Glutamatergic neuron (in vitro differentiated cells): Measurements from ENCODE around the gene GRIFIN. TPM values are rescaled to one million over a fixed set of nuclear protein-coding genes. Genes with fewer than 3 reads are reported as not detected.

ENCODE experiments used
- DNase-seq: peaks from one replicate; pipeline ENCODE4 v3.0.0; 2022
- H3K27ac Mint-ChIP-seq: one replicate; pipeline ENCODE4 v1.8.0; 2020; ENCODE audit warnings: mild to moderate bottlenecking, mixed read lengths, inconsistent platforms; ENCODE audit not compliant: unreplicated experiment
- H3K27me3 Mint-ChIP-seq: one replicate; pipeline ENCODE4 v1.8.0; 2020; ENCODE audit warnings: mild to moderate bottlenecking, moderate library complexity, mixed read lengths, inconsistent platforms; ENCODE audit not compliant: unreplicated experiment
- H3K36me3 Mint-ChIP-seq: one replicate; pipeline ENCODE4 v1.8.0; 2020; ENCODE audit warnings: mild to moderate bottlenecking, mixed read lengths, inconsistent platforms; ENCODE audit not compliant: unreplicated experiment
- H3K4me1 Mint-ChIP-seq: one replicate; pipeline ENCODE4 v1.8.0; 2020; ENCODE audit warnings: mild to moderate bottlenecking, low read depth, mixed read lengths, inconsistent platforms; ENCODE audit not compliant: unreplicated experiment
- H3K4me3 Mint-ChIP-seq: one replicate; pipeline ENCODE4 v1.8.0; 2020; ENCODE audit warnings: mild to moderate bottlenecking, mixed read lengths, inconsistent platforms; ENCODE audit not compliant: unreplicated experiment
- H3K9me3 Mint-ChIP-seq: one replicate; pipeline ENCODE4 v1.8.0; 2020; ENCODE audit warnings: mild to moderate bottlenecking, moderate library complexity, mixed read lengths, inconsistent platforms; ENCODE audit not compliant: unreplicated experiment
- CTCF ChIP-seq: fragments of 200-600 bp; sonication (generic); IDR thresholded peaks from one replicate; pipeline ENCODE4 v1.5.0; 2021; ENCODE audit not compliant: partially characterized antibody, unreplicated experiment
- total RNA-seq: library from RNA; stranded (reverse); fragmentation: NEBNext Ultra II Directional; extraction: Animal tissue kit (Norgen Biotek cat#: 25700); gene quantifications from one replicate; pipeline ENCODE4 v1.2.1, GENCODE V29; 2021; ENCODE audit not compliant: unreplicated experiment

GRIFIN gene
- total RNA-seq, 1 donor from 2014 or later = not detected

DNA sequence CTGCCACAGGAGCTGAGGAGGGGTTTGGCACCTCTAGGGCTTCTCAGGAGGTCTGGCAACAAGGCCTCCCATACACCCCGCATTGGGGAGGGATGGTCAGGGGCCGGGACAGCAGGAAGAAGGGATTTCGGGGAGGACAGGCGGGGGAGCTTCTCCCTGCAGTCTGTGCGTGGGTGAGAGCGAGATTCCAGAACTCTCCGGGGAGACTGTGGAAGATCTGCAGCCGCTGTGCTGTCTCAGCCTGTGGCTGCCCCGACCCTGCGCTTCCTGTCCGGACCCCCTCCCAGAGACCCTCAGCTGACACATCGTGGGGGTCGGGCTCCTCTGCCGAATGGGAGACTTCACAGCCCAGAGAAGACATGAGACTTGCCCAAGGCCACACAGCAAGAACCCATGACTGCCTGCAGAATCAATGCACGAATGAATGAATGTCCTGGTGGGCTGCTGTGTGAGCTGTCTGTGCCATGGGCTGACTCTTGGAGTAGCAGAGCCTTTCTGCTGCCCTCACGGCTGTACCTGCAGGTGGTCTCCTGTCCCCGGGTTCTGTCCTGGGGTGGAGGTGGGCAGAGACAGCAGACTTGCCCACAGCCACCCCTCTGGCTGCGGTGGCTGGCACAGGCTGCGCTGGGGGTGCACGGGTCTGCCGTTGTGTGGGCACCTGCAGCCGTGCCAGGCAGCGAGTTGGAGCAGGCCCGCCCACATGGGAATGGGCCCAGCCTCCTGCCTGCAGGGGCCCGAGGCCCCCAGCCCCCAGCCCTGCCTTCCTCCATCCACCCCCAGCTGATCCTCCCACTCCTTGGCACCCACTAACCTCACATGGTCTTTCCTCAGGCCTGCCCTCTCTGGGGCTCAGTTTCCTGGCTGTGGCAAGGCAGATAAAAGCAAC, 27.1 kb upstream of the GRIFIN start:
- Mint-ChIP-seq H3K4me3 (no peak overlapping the region), H3K4me1 (no peaks in the 10 kb centered on the region), H3K36me3 (no peaks in the 10 kb centered on the region), H3K27ac (no peak overlapping the region), H3K27me3 (peaks cover 5% of the 10 kb centered on the region), H3K9me3 (peaks cover 2% of the 10 kb centered on the region)
- DNase-seq = no peak
- no peak for TF ChIP-seq CTCF

DNA sequence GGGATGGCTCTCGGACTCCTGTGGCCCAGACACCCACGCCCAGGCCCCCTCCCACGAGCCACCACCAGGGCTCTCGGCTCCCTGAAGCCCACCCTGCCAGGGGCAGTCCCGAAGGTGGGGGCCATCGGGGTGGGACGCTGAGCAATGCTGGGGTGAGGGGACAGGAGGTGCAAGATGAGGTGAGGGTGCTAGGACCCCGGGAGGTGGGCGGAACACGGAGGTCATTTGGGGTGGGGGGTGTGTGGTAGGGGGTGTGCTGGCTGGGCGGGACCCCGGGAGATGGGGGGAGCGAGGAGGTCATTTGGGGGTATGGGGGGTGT, 26.4 kb upstream of the GRIFIN start:
- H3K9me3 Mint-ChIP-seq = peaks cover 2% of the 10 kb centered on the region
- no peaks in the 10 kb centered on the region for H3K4me1 Mint-ChIP-seq
- H3K27me3 Mint-ChIP-seq = peaks cover 5% of the 10 kb centered on the region
- no peaks in the 10 kb centered on the region for H3K36me3 Mint-ChIP-seq
- no peak for TF ChIP-seq CTCF
- DNase-seq = no peak
- no peak overlapping the region for H3K4me3 Mint-ChIP-seq
- H3K27ac Mint-ChIP-seq = no peak overlapping the region

GRCh38 chr7:2501947-2502646, 25.9 kb upstream of the GRIFIN start:
- Mint-ChIP-seq H3K27ac (no peak overlapping the region), H3K9me3 (peaks cover 2% of the 10 kb centered on the region), H3K36me3 (no peaks in the 10 kb centered on the region), H3K4me1 (no peaks in the 10 kb centered on the region), H3K4me3 (no peak overlapping the region), H3K27me3 (peaks cover 5% of the 10 kb centered on the region)
- no peak for DNase-seq
- TF ChIP-seq CTCF = no peak

- no peak overlapping the region for H3K27ac Mint-ChIP-seq
- peaks cover 5% of the 10 kb centered on the region for H3K27me3 Mint-ChIP-seq
- no peak overlapping the region for H3K4me3 Mint-ChIP-seq
- no peak for DNase-seq
- H3K9me3 Mint-ChIP-seq = peaks cover 4% of the 10 kb centered on the region
- H3K36me3 Mint-ChIP-seq = no peaks in the 10 kb centered on the region
- peaks cover 5% of the 10 kb centered on the region for H3K4me1 Mint-ChIP-seq
- no peak for TF ChIP-seq CTCF
These were observed 24.5 kb upstream of the GRIFIN start for GRCh38 chr7:2500701-2501100.
